Measurements from ENCODE around the gene ANKRD26. TPM values are rescaled to one million over a fixed set of nuclear protein-coding genes. Genes with fewer than 3 reads are reported as not detected.

ANKRD26 gene
- total RNA-seq, 1 donor from 2014 or later: 17.7 TPM

- Mint-ChIP-seq H3K27ac (no peak overlapping the region), H3K36me3 (peaks cover 49% of the 10 kb centered on the region), H3K4me1 (no peaks in the 10 kb centered on the region), H3K9me3 (no peaks in the 10 kb centered on the region), H3K4me3 (no peak overlapping the region), H3K27me3 (ENCODE audit: low read depth) (no peaks in the 10 kb centered on the region)
- TF ChIP-seq, protein P1, sequence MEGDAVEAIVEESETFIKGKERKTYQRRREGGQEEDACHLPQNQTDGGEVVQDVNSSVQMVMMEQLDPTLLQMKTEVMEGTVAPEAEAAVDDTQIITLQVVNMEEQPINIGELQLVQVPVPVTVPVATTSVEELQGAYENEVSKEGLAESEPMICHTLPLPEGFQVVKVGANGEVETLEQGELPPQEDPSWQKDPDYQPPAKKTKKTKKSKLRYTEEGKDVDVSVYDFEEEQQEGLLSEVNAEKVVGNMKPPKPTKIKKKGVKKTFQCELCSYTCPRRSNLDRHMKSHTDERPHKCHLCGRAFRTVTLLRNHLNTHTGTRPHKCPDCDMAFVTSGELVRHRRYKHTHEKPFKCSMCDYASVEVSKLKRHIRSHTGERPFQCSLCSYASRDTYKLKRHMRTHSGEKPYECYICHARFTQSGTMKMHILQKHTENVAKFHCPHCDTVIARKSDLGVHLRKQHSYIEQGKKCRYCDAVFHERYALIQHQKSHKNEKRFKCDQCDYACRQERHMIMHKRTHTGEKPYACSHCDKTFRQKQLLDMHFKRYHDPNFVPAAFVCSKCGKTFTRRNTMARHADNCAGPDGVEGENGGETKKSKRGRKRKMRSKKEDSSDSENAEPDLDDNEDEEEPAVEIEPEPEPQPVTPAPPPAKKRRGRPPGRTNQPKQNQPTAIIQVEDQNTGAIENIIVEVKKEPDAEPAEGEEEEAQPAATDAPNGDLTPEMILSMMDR (IDR thresholded peaks at IDR 0.05; ENCODE audit: unreplicated experiment): no peak
- no peak for DNase-seq (ENCODE audit: low spot score in 2 of 2, unreplicated experiment in 2 of 2)
Observed at GRCh38 chr10:27134371-27134770, 34.1 kb upstream of the ANKRD26 start.

DNA sequence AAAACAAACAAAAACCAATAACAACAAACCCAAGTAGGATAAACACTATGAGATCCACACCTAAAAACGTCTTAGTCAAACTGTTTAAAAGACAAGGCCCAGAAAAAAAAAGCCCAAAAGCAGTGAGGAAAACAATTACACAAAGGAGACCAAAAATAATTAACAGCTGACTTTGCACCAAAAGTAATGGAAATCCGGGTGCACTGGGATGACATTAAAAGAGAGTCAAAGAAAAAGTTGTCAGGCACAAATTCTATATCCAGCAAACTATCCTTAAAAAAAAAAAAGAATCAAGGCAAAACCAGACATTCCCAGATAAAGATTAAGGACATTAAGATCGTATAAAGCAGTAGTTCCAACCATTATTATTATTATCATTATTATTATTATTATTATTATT, 7.9 kb upstream of the ANKRD26 start:
- TF ChIP-seq, protein P1 (IDR thresholded peaks at IDR 0.05; ENCODE audit: unreplicated experiment): no peak
- Mint-ChIP-seq H3K27me3 (ENCODE audit: low read depth) (no peaks in the 10 kb centered on the region), H3K27ac (no peak overlapping the region), H3K36me3 (peaks cover 44% of the 10 kb centered on the region), H3K4me3 (no peak overlapping the region), H3K9me3 (peaks cover 7% of the 10 kb centered on the region), H3K4me1 (no peaks in the 10 kb centered on the region)
- DNase-seq (ENCODE audit: low spot score in 2 of 2, unreplicated experiment in 2 of 2): no peak

DNA sequence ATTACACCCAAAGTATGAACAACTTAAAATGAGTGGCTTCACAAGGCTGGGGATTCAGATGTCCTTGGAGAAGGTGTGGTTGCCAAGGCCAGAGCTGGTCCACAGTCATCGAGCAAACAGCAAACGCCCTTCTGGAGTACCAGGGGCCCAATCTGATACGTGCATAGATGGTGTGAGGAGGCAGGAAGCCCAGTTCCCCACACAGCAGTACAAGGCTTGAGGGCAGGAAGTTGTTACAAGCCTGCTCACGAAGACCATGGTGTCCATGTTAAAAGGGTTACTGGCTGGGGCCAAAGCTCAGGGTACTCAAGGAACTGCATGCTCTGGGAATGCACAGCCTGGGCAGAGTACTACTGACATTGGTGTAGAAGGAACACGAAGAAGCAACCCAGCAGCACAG, 4.6 kb upstream of the ANKRD26 start:
- TF ChIP-seq, protein P1 (IDR thresholded peaks at IDR 0.05; ENCODE audit: unreplicated experiment): no peak
- Mint-ChIP-seq H3K27me3 (ENCODE audit: low read depth) (peaks cover 2% of the 10 kb centered on the region), H3K4me1 (peaks cover 11% of the 10 kb centered on the region), H3K36me3 (peaks cover 27% of the 10 kb centered on the region), H3K27ac (no peak overlapping the region), H3K4me3 (no peak overlapping the region), H3K9me3 (peaks cover 7% of the 10 kb centered on the region)
- no peak for DNase-seq (ENCODE audit: low spot score in 2 of 2, unreplicated experiment in 2 of 2)

DNA sequence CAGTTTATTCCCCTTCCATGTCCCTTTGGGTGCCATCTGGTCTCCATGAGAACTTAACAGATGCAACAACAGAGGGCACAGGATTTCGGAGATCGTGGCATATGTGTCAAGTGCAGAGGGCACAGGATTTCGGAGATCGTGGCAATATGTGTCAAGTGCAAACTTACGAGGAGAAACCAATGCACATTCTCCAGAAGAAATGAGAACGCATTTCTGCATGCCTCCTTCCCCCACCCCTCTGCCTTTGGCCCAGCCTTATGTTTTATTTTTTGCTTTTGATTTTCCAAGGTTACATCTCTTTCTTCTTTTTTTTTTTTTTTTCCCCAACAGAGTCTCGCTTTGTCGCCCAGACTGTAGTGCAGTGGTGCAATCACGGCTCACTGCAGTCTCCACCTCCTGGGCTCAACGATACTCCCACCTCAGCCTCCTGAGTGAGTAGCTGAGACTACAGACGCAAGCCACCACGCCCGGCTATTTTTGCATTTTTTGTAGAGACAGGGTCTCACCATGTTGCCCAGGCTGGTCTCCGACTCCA, 586 bp upstream of the ANKRD26 start:
- peaks cover 2% of the 10 kb centered on the region for H3K27me3 Mint-ChIP-seq (ENCODE audit: low read depth)
- peaks cover 6% of the 10 kb centered on the region for H3K36me3 Mint-ChIP-seq
- TF ChIP-seq, protein P1 (IDR thresholded peaks at IDR 0.05; ENCODE audit: unreplicated experiment): no peak
- peak overlapping the region; percentile 82 for H3K4me3 Mint-ChIP-seq
- no peak for DNase-seq (ENCODE audit: low spot score in 2 of 2, unreplicated experiment in 2 of 2)
- peak overlapping the region; percentile 97 for H3K27ac Mint-ChIP-seq
- H3K4me1 Mint-ChIP-seq: peaks cover 16% of the 10 kb centered on the region
- H3K9me3 Mint-ChIP-seq: no peaks in the 10 kb centered on the region

DNA sequence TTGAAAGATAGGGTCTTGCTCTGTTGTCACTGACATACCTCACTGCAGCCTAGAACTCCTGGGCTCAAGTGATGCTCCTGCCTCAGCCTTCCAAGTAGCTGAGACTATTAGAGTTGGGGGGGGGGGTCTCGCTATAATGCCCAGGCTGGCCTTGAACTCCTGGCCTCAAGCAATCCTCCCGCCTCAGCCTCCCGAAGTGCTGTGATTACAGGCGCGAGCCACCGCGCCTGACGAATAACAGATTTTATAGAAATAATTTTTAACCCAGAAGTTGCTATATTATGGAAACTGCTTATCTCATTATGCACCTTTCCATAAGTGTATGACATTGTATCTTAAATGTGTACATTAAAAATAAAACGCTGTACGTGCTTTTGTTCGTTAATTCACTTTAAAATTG, 846 bp downstream of the ANKRD26 start:
- H3K4me1 Mint-ChIP-seq: peaks cover 16% of the 10 kb centered on the region
- H3K27ac Mint-ChIP-seq: peak overlapping the region; percentile 97
- peaks cover 2% of the 10 kb centered on the region for H3K27me3 Mint-ChIP-seq (ENCODE audit: low read depth)
- peak overlapping the region; percentile 82 for H3K4me3 Mint-ChIP-seq
- no peaks in the 10 kb centered on the region for H3K9me3 Mint-ChIP-seq
- TF ChIP-seq, protein P1 (IDR thresholded peaks at IDR 0.05; ENCODE audit: unreplicated experiment): no peak
- peaks cover 1% of the 10 kb centered on the region for H3K36me3 Mint-ChIP-seq
- no peak for DNase-seq (ENCODE audit: low spot score in 2 of 2, unreplicated experiment in 2 of 2)

Measured in mesothelial cell of epicardium (in vitro differentiated cells).